GM12878 (cell line): ENCODE data around the gene MDGA2. TPM values are rescaled to one million over a fixed set of nuclear protein-coding genes. Genes with fewer than 3 reads are reported as not detected.

Experiments used
- ATAC-seq: fragments of 200-7000 bp; cut with Tn5 transposase; 3 replicates; pipeline ENCODE4 v1.9.1; 2020; ENCODE audit warnings: mild to moderate bottlenecking, moderate library complexity
- BruUV-seq: library from RNA; stranded (reverse); fragments of 400-500 nt; replicated peaks from 2 replicates; lab custom pipeline; 2021; lab: Mats Ljungman, UMichigan
- CTCF ChIA-PET: fragments of 300-600 bp; sonication (Branson Sonifier 250); formaldehyde crosslinking; extraction: SDS; loops from one replicate; lab custom pipeline; 2021; ENCODE audit warnings: inconsistent platforms; lab: Yijun Ruan, JAX
- POLR2A ChIA-PET: fragments of 350-600 bp; formaldehyde crosslinking; extraction: SDS; loops from one replicate; lab custom pipeline; 2021; ENCODE audit warnings: inconsistent platforms; lab: Charles Lee
- RAD21 ChIA-PET: fragments of 300-600 bp; sonication (Branson Sonifier 250); formaldehyde crosslinking; loops from one replicate; lab custom pipeline; 2023; ENCODE audit warnings: antibody characterized with exemption; ENCODE audit not compliant: unreplicated experiment; lab: Charles Lee
- SMC1A ChIA-PET: fragments of 300-600 bp; sonication (Branson Sonifier 250); formaldehyde crosslinking; loops from one replicate; lab custom pipeline; 2023; ENCODE audit not compliant: unreplicated experiment, uncharacterized antibody; lab: Charles Lee
- DNase-seq: peaks from one replicate; pipeline ENCODE4 v3.0.0-alpha.2; 2011; ENCODE audit warnings: low read depth, low spot score
- FAIRE-seq: peaks from 3 replicates; lab custom pipeline; 2011; peaks lifted over from hg19 to GRCh38; lab: Jason Lieb, UNC
- H2AFZ ChIP-seq: 2 replicates; pipeline ENCODE4 v1.6.0; 2011; ENCODE audit warnings: low read depth, low read length, control low read depth; ENCODE audit not compliant: control insufficient read depth
- H3K27ac ChIP-seq: 2 replicates; pipeline ENCODE4 v1.5.1; 2011; ENCODE audit warnings: control low read depth; ENCODE audit not compliant: control insufficient read depth, insufficient read depth
- H3K27me3 ChIP-seq, 2 experiments: replicated peaks in 1 of 2; 2 replicates each; pipeline versions ENCODE4 v1.6.0 to v1.6.1; 2011; ENCODE audit warnings: low read length in 1 of 2; ENCODE audit not compliant: control insufficient read depth in 2 of 2, insufficient read depth in 2 of 2
- H3K36me3 ChIP-seq, 2 experiments: 2 replicates each; pipeline ENCODE4 v1.5.1; 2011; ENCODE audit warnings: low read length in 1 of 2; ENCODE audit not compliant: control insufficient read depth in 2 of 2, insufficient read depth in 2 of 2
- H3K4me1 ChIP-seq: 2 replicates; pipeline ENCODE4 v1.6.1; 2011; ENCODE audit warnings: mild to moderate bottlenecking, low read length, moderate library complexity, mixed read lengths; ENCODE audit not compliant: control insufficient read depth, insufficient read depth
- H3K4me2 ChIP-seq: 2 replicates; pipeline ENCODE4 v1.6.0; 2011; ENCODE audit warnings: control low read depth; ENCODE audit not compliant: control insufficient read depth, insufficient read depth
- H3K4me3 ChIP-seq: fragments of 200-600 bp; sonication (generic); 2 replicates; pipeline ENCODE4 v1.5.1; 2016
- H3K79me2 ChIP-seq: 2 replicates; pipeline ENCODE4 v1.6.0; 2011; ENCODE audit warnings: low read length; ENCODE audit not compliant: control insufficient read depth, insufficient read depth
- H3K9ac ChIP-seq: 2 replicates; pipeline ENCODE4 v1.8.0; 2011; ENCODE audit warnings: low read length, control low read depth, mixed read lengths; ENCODE audit not compliant: control insufficient read depth, insufficient read depth
- H3K9me3 ChIP-seq: replicated peaks from 3 replicates; pipeline ENCODE4 v1.5.1; 2011; ENCODE audit warnings: mild to moderate bottlenecking, low read length; ENCODE audit not compliant: control insufficient read depth, insufficient read depth
- H4K20me1 ChIP-seq: 2 replicates; pipeline ENCODE4 v1.6.0; 2011; ENCODE audit not compliant: control insufficient read depth, insufficient read depth
- ATF7 ChIP-seq: fragments of 450-650 bp; IDR thresholded peaks from 2 replicates; pipeline ENCODE4 v1.6.1; 2016; ENCODE audit warnings: low read depth, mild to moderate bottlenecking
- CBFB ChIP-seq: IDR thresholded peaks from 2 replicates; pipeline ENCODE4 v1.6.1; 2016; ENCODE audit warnings: antibody characterized with exemption, low read depth
- CHD4 ChIP-seq: fragments of 200-600 bp; sonication (generic); IDR thresholded peaks from 2 replicates; pipeline ENCODE4 v1.6.1; 2016; ENCODE audit warnings: mild to moderate bottlenecking
- CREM ChIP-seq: IDR thresholded peaks from 2 replicates; pipeline ENCODE4 v1.6.1; 2014; ENCODE audit warnings: antibody characterized with exemption, low read depth
- EED ChIP-seq: sonication (generic); IDR thresholded peaks from 2 replicates; pipeline ENCODE4 v1.6.1; 2016; ENCODE audit warnings: antibody characterized with exemption, low read depth
- EP300 ChIP-seq, 2 experiments: fragments of 150-350 bp in 1 of 2; IDR thresholded peaks; 2 replicates each; pipeline ENCODE4 v1.6.1; 2011 to 2012; ENCODE audit warnings: low read depth in 2 of 2, low read length in 2 of 2, borderline replicate concordance in 1 of 2, improper control_type of control experiment in 1 of 2, inconsistent platforms in 1 of 2; ENCODE audit not compliant: control insufficient read depth in 1 of 2
- NFIC ChIP-seq: IDR thresholded peaks from 2 replicates; pipeline ENCODE4 v1.6.1; 2012; ENCODE audit warnings: low read depth, mild to moderate bottlenecking, inconsistent platforms, low read length, moderate library complexity
- RELA ChIP-seq: fragments of 450-650 bp; IDR thresholded peaks from 2 replicates; pipeline ENCODE4 v1.8.0; 2014; ENCODE audit warnings: borderline replicate concordance; ENCODE audit not compliant: partially characterized antibody
- SIX5 ChIP-seq: IDR thresholded peaks from 2 replicates; pipeline ENCODE4 v1.6.1; 2011; ENCODE audit warnings: mild to moderate bottlenecking, low read depth, low read length, moderate library complexity; ENCODE audit not compliant: severe bottlenecking
- SMAD5 ChIP-seq: IDR thresholded peaks from 2 replicates; pipeline ENCODE4 v1.6.1; 2016; ENCODE audit warnings: antibody characterized with exemption, low read depth
- SP1 ChIP-seq: IDR thresholded peaks from one replicate; pipeline ENCODE4 v1.6.1; 2011; ENCODE audit warnings: low read depth, low read length
- TBL1XR1 ChIP-seq: IDR thresholded peaks from 2 replicates; pipeline ENCODE4 v1.6.1; 2012; ENCODE audit warnings: low read depth, low read length, improper control_type of control experiment
- ZBED1 ChIP-seq: IDR thresholded peaks from 2 replicates; pipeline ENCODE4 v1.6.1; 2016; ENCODE audit warnings: borderline replicate concordance
- ZNF207 ChIP-seq: fragments of 450-650 bp; IDR thresholded peaks from 2 replicates; pipeline ENCODE4 v1.6.1; 2014; ENCODE audit warnings: antibody characterized with exemption, mild to moderate bottlenecking, borderline replicate concordance
- WGBS: methylation state at CpG from one replicate; pipeline ENCODE4 v1.1.6; 2016; ENCODE audit warnings: low lambda C conversion rate; ENCODE audit not compliant: insufficient replicate concordance, insufficient coverage; ENCODE audit errors: missing lambda C conversion rate; 5-methylcytosine and 5-hydroxymethylcytosine counted together
- in situ Hi-C: fragments of 300-500 bp; cut with MboI; formaldehyde crosslinking; loops from 9 replicates; pipeline ENCODE4 v1.14.3; 2018; ENCODE audit warnings: mixed read lengths
- intact Hi-C: fragments of 100-400 bp; cut with micrococcal nuclease; formaldehyde crosslinking; loops from one replicate; pipeline ENCODE4 v1.14.2; 2022; ENCODE audit not compliant: unreplicated experiment
- polyA plus RNA-seq, 11 experiments: library from polyadenylated mRNA; depleted of rRNA in 4 of 11; unstranded in 6 of 11; stranded (reverse) in 5 of 11; fragments of >200 nt; fragmentation: Nextera tagmentation in 4 of 11; fragmentation: Illumina TruSeq in 1 of 11; extraction: Ambion mirVana in 4 of 11; extraction: Trizol in 1 of 11; gene quantifications; 1 replicate in 1 of 11; 2 replicates in 10 of 11; pipeline versions ENCODE4 v1.2.1 to v1.2.3, GENCODE V29; 2011 to 2016; ENCODE audit warnings: inconsistent platforms in 2 of 11, missing spikeins in 2 of 11, low read depth in 1 of 11
- total RNA-seq, 4 experiments: library from RNA; depleted of rRNA in 3 of 4; stranded (reverse); fragments of >200 nt in 3 of 4; fragmentation: Illumina TruSeq in 1 of 4; extraction: Trizol in 1 of 4; gene quantifications; 2 replicates each; pipeline versions ENCODE4 v1.2.1 to v1.2.3, GENCODE V29; 2013 to 2021
- TF ChIP-seq, protein P1 (sequence below): IDR thresholded peaks from 2 replicates; pipeline ENCODE4 v1.6.1; 2012; ENCODE audit warnings: low read depth, low read length, improper control_type of control experiment
- TF ChIP-seq, protein P2 (sequence below): IDR thresholded peaks from 2 replicates; pipeline ENCODE4 v1.6.1; 2012; ENCODE audit warnings: mild to moderate bottlenecking, low read depth, low read length

Gene MDGA2
- total and polyA plus RNA-seq, 10 of the 15 experiments (the other 5 are each of a cell fraction or from before 2014, with no cell fraction given): not detected

DNA sequence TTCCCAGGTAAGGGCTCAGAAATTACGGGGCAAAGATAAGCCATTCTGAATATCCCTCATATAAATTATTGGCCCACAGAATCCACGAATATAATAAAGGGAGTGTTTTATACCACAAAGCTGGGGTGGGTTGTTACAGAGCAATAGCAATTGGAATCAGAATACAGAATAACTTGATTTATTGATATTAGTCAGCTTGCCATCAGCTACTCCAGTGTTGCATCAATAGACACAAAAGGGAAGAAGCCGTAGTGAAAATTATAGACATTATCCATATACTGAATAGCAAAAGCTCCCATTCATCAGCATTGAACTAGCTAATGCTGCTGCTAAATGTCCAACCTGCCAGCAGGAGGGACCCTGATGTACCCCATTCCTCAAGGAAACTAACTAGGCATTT, 18.3 kb downstream of the MDGA2 start (continued):
- TF ChIP-seq CBFB: no peak
- no peak for TF ChIP-seq EED

DNA sequence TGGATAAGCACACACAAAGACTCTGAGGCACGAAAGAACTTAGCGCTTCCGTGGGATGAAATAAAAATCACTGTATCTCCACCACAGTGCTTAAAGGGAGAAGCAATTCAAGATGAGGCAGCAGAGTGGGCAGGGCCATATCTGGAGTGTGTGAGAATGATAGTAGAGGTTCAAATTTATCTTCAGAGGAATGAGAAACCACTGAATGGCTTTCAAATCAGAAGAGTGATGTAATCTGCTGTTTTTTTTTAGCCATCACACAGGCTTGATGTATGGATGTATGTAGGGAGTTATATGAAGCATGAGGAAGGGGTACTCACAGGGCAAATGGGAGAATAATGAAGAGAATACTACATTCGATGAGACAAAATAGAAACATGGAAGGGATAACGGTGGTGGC, 24.1 kb downstream of the MDGA2 start:
- intact Hi-C loops (no loop called here), in situ Hi-C loops (no loop called here)
- Histone ChIP-seq H3K79me2 (no peaks in the 10 kb centered on the region), H3K9ac (no peak overlapping the region), H2AFZ (no peak overlapping the region), H3K9me3 (no peaks in the 10 kb centered on the region), H3K4me2 (no peak overlapping the region), H3K36me3 (no peaks in the 10 kb centered on the region), H3K4me3 (no peak overlapping the region), H3K27ac (no peak overlapping the region), H3K4me1 (no peaks in the 10 kb centered on the region), H4K20me1 (no peaks in the 10 kb centered on the region), H3K27me3 (no peaks in the 10 kb centered on the region)
- BruUV-seq: no TSS peak
- ChIA-PET SMC1A (no interaction called here), CTCF (no interaction called here), POLR2A (no interaction called here), RAD21 (no interaction called here)
- TF ChIP-seq ZBED1 (no peak), EED (no peak), ZNF207 (no peak), NFIC (no peak), SIX5 (no peak), ATF7 (no peak), SMAD5 (no peak), RELA (no peak), TBL1XR1 (no peak), CBFB (no peak), SP1 (no peak), CREM (no peak), CHD4 (no peak), EP300 (IDR thresholded peaks at IDR 0.05; ENCODE audit: borderline replicate concordance in 1 of 2, control insufficient read depth in 1 of 2, low read depth in 2 of 2, low read length in 2 of 2) (no peak)
- TF ChIP-seq, protein P1, sequence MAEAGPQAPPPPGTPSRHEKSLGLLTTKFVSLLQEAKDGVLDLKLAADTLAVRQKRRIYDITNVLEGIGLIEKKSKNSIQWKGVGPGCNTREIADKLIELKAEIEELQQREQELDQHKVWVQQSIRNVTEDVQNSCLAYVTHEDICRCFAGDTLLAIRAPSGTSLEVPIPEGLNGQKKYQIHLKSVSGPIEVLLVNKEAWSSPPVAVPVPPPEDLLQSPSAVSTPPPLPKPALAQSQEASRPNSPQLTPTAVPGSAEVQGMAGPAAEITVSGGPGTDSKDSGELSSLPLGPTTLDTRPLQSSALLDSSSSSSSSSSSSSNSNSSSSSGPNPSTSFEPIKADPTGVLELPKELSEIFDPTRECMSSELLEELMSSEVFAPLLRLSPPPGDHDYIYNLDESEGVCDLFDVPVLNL: no peak
- TF ChIP-seq, protein P2, sequence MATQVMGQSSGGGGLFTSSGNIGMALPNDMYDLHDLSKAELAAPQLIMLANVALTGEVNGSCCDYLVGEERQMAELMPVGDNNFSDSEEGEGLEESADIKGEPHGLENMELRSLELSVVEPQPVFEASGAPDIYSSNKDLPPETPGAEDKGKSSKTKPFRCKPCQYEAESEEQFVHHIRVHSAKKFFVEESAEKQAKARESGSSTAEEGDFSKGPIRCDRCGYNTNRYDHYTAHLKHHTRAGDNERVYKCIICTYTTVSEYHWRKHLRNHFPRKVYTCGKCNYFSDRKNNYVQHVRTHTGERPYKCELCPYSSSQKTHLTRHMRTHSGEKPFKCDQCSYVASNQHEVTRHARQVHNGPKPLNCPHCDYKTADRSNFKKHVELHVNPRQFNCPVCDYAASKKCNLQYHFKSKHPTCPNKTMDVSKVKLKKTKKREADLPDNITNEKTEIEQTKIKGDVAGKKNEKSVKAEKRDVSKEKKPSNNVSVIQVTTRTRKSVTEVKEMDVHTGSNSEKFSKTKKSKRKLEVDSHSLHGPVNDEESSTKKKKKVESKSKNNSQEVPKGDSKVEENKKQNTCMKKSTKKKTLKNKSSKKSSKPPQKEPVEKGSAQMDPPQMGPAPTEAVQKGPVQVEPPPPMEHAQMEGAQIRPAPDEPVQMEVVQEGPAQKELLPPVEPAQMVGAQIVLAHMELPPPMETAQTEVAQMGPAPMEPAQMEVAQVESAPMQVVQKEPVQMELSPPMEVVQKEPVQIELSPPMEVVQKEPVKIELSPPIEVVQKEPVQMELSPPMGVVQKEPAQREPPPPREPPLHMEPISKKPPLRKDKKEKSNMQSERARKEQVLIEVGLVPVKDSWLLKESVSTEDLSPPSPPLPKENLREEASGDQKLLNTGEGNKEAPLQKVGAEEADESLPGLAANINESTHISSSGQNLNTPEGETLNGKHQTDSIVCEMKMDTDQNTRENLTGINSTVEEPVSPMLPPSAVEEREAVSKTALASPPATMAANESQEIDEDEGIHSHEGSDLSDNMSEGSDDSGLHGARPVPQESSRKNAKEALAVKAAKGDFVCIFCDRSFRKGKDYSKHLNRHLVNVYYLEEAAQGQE: no peak
- 33% methylated on average over 5 of the region's 5 CpGs for WGBS
- DNase-seq (no peak), ATAC-seq (no peak), FAIRE-seq (no peak)
